Measurements from ENCODE around the gene INPP4B.

Gene INPP4B

GRCh38 chr4:142856576-142856975, 10.5 kb upstream of the INPP4B start:
- no peaks in the 10 kb centered on the region for H3K4me1 ChIP-seq (ENCODE audit: insufficient read depth, low read length)
- H3K9me3 ChIP-seq (ENCODE audit: insufficient read depth, low read depth, low read length) = no peaks in the 10 kb centered on the region
- no peak overlapping the region for H3K4me3 ChIP-seq (ENCODE audit: low read length)
- no peak overlapping the region for H3K27ac ChIP-seq (ENCODE audit: low read length)
- no peaks in the 10 kb centered on the region for H3K27me3 ChIP-seq (ENCODE audit: insufficient read depth, low read length)
- no peaks in the 10 kb centered on the region for H3K36me3 ChIP-seq (ENCODE audit: insufficient read depth, low read depth, low read length)
- H3K9ac ChIP-seq (ENCODE audit: low read depth, low read length) = no peak overlapping the region

GRCh38 chr4:142850478-142850877, 4.4 kb upstream of the INPP4B start:
- H3K9me3 ChIP-seq (ENCODE audit: insufficient read depth, low read depth, low read length) = no peaks in the 10 kb centered on the region
- no peak overlapping the region for H3K9ac ChIP-seq (ENCODE audit: low read depth, low read length)
- H3K4me1 ChIP-seq (ENCODE audit: insufficient read depth, low read length) = no peaks in the 10 kb centered on the region
- H3K36me3 ChIP-seq (ENCODE audit: insufficient read depth, low read depth, low read length) = no peaks in the 10 kb centered on the region
- H3K27ac ChIP-seq (ENCODE audit: low read length) = no peak overlapping the region
- peaks cover 43% of the 10 kb centered on the region for H3K27me3 ChIP-seq (ENCODE audit: insufficient read depth, low read length)
- H3K4me3 ChIP-seq (ENCODE audit: low read length) = no peak overlapping the region

- Histone ChIP-seq H3K36me3 (ENCODE audit: insufficient read depth, low read depth, low read length) (no peaks in the 10 kb centered on the region), H3K4me1 (ENCODE audit: insufficient read depth, low read length) (no peaks in the 10 kb centered on the region), H3K9me3 (ENCODE audit: insufficient read depth, low read depth, low read length) (no peaks in the 10 kb centered on the region), H3K27ac (ENCODE audit: low read length) (no peak overlapping the region), H3K9ac (ENCODE audit: low read depth, low read length) (no peak overlapping the region), H3K27me3 (ENCODE audit: insufficient read depth, low read length) (peaks cover 68% of the 10 kb centered on the region), H3K4me3 (ENCODE audit: low read length) (peak overlapping the region; percentile 70)
Observed at GRCh38 chr4:142846729-142847596, 862 bp upstream of the INPP4B start.

GRCh38 chr4:142845293-142846107, 601 bp downstream of the INPP4B start:
- H3K4me3 ChIP-seq (ENCODE audit: low read length) = peak overlapping the region; percentile 70
- no peaks in the 10 kb centered on the region for H3K4me1 ChIP-seq (ENCODE audit: insufficient read depth, low read length)
- H3K27me3 ChIP-seq (ENCODE audit: insufficient read depth, low read length) = peaks cover 68% of the 10 kb centered on the region
- H3K27ac ChIP-seq (ENCODE audit: low read length) = no peak overlapping the region
- H3K9me3 ChIP-seq (ENCODE audit: insufficient read depth, low read depth, low read length) = no peaks in the 10 kb centered on the region
- no peaks in the 10 kb centered on the region for H3K36me3 ChIP-seq (ENCODE audit: insufficient read depth, low read depth, low read length)
- no peak overlapping the region for H3K9ac ChIP-seq (ENCODE audit: low read depth, low read length)

- Histone ChIP-seq H3K4me3 (ENCODE audit: low read length) (no peak overlapping the region), H3K36me3 (ENCODE audit: insufficient read depth, low read depth, low read length) (no peaks in the 10 kb centered on the region), H3K9ac (ENCODE audit: low read depth, low read length) (no peak overlapping the region), H3K9me3 (ENCODE audit: insufficient read depth, low read depth, low read length) (no peaks in the 10 kb centered on the region), H3K27me3 (ENCODE audit: insufficient read depth, low read length) (peaks cover 68% of the 10 kb centered on the region), H3K4me1 (ENCODE audit: insufficient read depth, low read length) (no peaks in the 10 kb centered on the region), H3K27ac (ENCODE audit: low read length) (no peak overlapping the region)
Observed at GRCh38 chr4:142844782-142845181, 1.3 kb downstream of the INPP4B start.

- Histone ChIP-seq H3K27me3 (ENCODE audit: insufficient read depth, low read length) (peaks cover 27% of the 10 kb centered on the region), H3K4me3 (ENCODE audit: low read length) (no peak overlapping the region), H3K9ac (ENCODE audit: low read depth, low read length) (no peak overlapping the region), H3K36me3 (ENCODE audit: insufficient read depth, low read depth, low read length) (no peaks in the 10 kb centered on the region), H3K27ac (ENCODE audit: low read length) (no peak overlapping the region), H3K9me3 (ENCODE audit: insufficient read depth, low read depth, low read length) (no peaks in the 10 kb centered on the region), H3K4me1 (ENCODE audit: insufficient read depth, low read length) (no peaks in the 10 kb centered on the region)
Observed at GRCh38 chr4:142840516-142841123, 5.5 kb downstream of the INPP4B start.

GRCh38 chr4:142838778-142839177, 7.3 kb downstream of the INPP4B start:
- Histone ChIP-seq H3K36me3 (ENCODE audit: insufficient read depth, low read depth, low read length) (no peaks in the 10 kb centered on the region), H3K4me3 (ENCODE audit: low read length) (no peak overlapping the region), H3K9ac (ENCODE audit: low read depth, low read length) (no peak overlapping the region), H3K4me1 (ENCODE audit: insufficient read depth, low read length) (no peaks in the 10 kb centered on the region), H3K27me3 (ENCODE audit: insufficient read depth, low read length) (peaks cover 8% of the 10 kb centered on the region), H3K9me3 (ENCODE audit: insufficient read depth, low read depth, low read length) (no peaks in the 10 kb centered on the region), H3K27ac (ENCODE audit: low read length) (no peak overlapping the region)

GRCh38 chr4:142832022-142832421, 14.1 kb downstream of the INPP4B start:
- Histone ChIP-seq H3K4me3 (ENCODE audit: low read length) (no peak overlapping the region), H3K9ac (ENCODE audit: low read depth, low read length) (no peak overlapping the region), H3K4me1 (ENCODE audit: insufficient read depth, low read length) (peaks cover 3% of the 10 kb centered on the region; the same call in 1 of the 2 replicates), H3K36me3 (ENCODE audit: insufficient read depth, low read depth, low read length) (no peaks in the 10 kb centered on the region), H3K27ac (ENCODE audit: low read length) (no peak overlapping the region), H3K9me3 (ENCODE audit: insufficient read depth, low read depth, low read length) (no peaks in the 10 kb centered on the region), H3K27me3 (ENCODE audit: insufficient read depth, low read length) (no peaks in the 10 kb centered on the region)

GRCh38 chr4:142826503-142827241, 19.4 kb downstream of the INPP4B start:
- H3K36me3 ChIP-seq (ENCODE audit: insufficient read depth, low read depth, low read length) = no peaks in the 10 kb centered on the region

GRCh38 chr4:142824368-142824767, 21.7 kb downstream of the INPP4B start:
- Histone ChIP-seq H3K27ac (ENCODE audit: low read length) (no peak overlapping the region), H3K4me1 (ENCODE audit: insufficient read depth, low read length) (peaks cover 3% of the 10 kb centered on the region; the same call in 1 of the 2 replicates), H3K36me3 (ENCODE audit: insufficient read depth, low read depth, low read length) (no peaks in the 10 kb centered on the region), H3K4me3 (ENCODE audit: low read length) (no peak overlapping the region), H3K27me3 (ENCODE audit: insufficient read depth, low read length) (no peaks in the 10 kb centered on the region), H3K9me3 (ENCODE audit: insufficient read depth, low read depth, low read length) (no peaks in the 10 kb centered on the region), H3K9ac (ENCODE audit: low read depth, low read length) (no peak overlapping the region)

More at GRCh38 chr4:142826503-142827241, 19.4 kb downstream of the INPP4B start:
- no peaks in the 10 kb centered on the region for H3K9me3 ChIP-seq (ENCODE audit: insufficient read depth, low read depth, low read length)
- H3K4me1 ChIP-seq (ENCODE audit: insufficient read depth, low read length) = peaks cover 3% of the 10 kb centered on the region; the same call in 1 of the 2 replicates
- no peaks in the 10 kb centered on the region for H3K27me3 ChIP-seq (ENCODE audit: insufficient read depth, low read length)
- H3K4me3 ChIP-seq (ENCODE audit: low read length) = no peak overlapping the region
- no peak overlapping the region for H3K27ac ChIP-seq (ENCODE audit: low read length)
- no peak overlapping the region for H3K9ac ChIP-seq (ENCODE audit: low read depth, low read length)

- Histone ChIP-seq H3K27ac (ENCODE audit: low read length) (no peak overlapping the region), H3K9me3 (ENCODE audit: insufficient read depth, low read depth, low read length) (no peaks in the 10 kb centered on the region), H3K36me3 (ENCODE audit: insufficient read depth, low read depth, low read length) (no peaks in the 10 kb centered on the region), H3K27me3 (ENCODE audit: insufficient read depth, low read length) (no peaks in the 10 kb centered on the region), H3K4me1 (ENCODE audit: insufficient read depth, low read length) (peaks cover 3% of the 10 kb centered on the region; the same call in 1 of the 2 replicates), H3K4me3 (ENCODE audit: low read length) (no peak overlapping the region), H3K9ac (ENCODE audit: low read depth, low read length) (no peak overlapping the region)
Observed at GRCh38 chr4:142823796-142824195, 22.3 kb downstream of the INPP4B start.
